Ishikawa (cell line): ENCODE measurements around the gene FOXN3.

Experiments used
- EGR1 ChIP-seq: IDR thresholded peaks from 2 replicates; pipeline ENCODE4 v1.6.1; 2012
- FOXM1 ChIP-seq: IDR thresholded peaks from 2 replicates; pipeline ENCODE4 v1.6.1; 2012; ENCODE audit warnings: low read depth, borderline replicate concordance
- MAX ChIP-seq: IDR thresholded peaks from 2 replicates; pipeline ENCODE4 v1.6.1; 2012

DNA sequence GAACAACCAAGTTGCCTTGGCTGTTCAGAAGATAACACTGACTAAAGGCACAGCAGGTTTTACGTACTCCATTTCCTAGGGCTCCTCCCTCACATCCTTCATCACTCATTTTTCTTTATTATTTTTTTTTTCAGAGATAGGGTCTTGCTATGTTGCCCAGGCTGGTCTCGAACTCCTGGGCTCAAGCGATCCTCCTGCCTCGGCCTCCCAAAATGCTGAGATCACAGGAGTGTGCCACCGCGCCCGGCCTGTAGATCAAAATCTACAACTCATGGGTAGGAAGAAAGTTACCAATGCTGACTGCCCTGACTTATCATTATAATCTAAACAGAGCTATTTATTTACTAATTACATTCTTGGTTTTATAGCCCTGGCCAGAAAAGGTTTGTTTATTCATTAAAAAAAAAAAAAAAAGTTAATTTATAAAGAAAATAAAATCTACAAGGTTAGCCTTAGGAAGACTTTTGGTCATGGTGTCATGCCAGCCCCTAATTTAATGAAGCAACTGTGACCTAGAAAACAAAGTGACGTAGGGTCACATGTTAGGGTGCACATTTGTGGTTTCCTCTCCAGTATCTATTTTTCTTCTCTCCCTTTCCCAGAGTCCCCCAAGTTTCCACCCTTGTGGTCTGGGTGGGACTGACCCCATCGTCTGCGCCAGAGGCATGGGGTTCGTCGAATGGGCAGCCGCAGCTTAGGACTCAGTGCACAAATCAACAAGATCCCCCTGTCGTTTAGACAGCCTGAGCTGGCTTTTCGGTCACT, 19.0 kb upstream of the FOXN3 start:
- no peak for TF ChIP-seq FOXM1
- TF ChIP-seq MAX, result no peak
- no peak for TF ChIP-seq EGR1
